GM12872 (cell line): Measurements from ENCODE around the gene CTDSP1.

ENCODE experiments used
- CTCF ChIP-seq: IDR thresholded peaks from 3 replicates; pipeline ENCODE4 v1.5.1; 2011; ENCODE audit warnings: low read depth, mild to moderate bottlenecking, low read length, moderate library complexity; ENCODE audit not compliant: insufficient read depth

CTDSP1 gene

GRCh38 chr2:218406949-218407618, 7.4 kb downstream of the CTDSP1 start:
- TF ChIP-seq CTCF: no peak

- TF ChIP-seq CTCF: no peak
These were observed 8.0 kb downstream of the CTDSP1 start for GRCh38 chr2:218407717-218408116.

- TF ChIP-seq CTCF: no peak
These were observed 18.7 kb downstream of the CTDSP1 start for GRCh38 chr2:218418321-218418716.

- TF ChIP-seq CTCF: no peak
These were observed 19.2 kb downstream of the CTDSP1 start, which contains the start of gene VIL1 for GRCh38 chr2:218418717-218419458. Gene VIL1 (plus strand): TSS chr2:218419123. CDS start chr2:218423779, 4,656 bp downstream.

- TF ChIP-seq CTCF: no peak
These were observed 20.1 kb downstream of the CTDSP1 start for GRCh38 chr2:218419630-218420216.

- no peak for TF ChIP-seq CTCF
These were observed 21.4 kb downstream of the CTDSP1 start for GRCh38 chr2:218421027-218421426.

- TF ChIP-seq CTCF: no peak
These were observed 22.9 kb downstream of the CTDSP1 start for GRCh38 chr2:218422403-218423086.
